Loucy (cell line): ENCODE results near the gene C7orf33.
"Not testable (repeated sequence)": the region's sequence is repeated elsewhere in the genome, so short reads cannot be mapped to it uniquely, and the experiment has no call there.

ENCODE experiments used
- EZH2phosphoT487 ChIP-seq: fragments of 200-600 bp; IDR thresholded peaks from 2 replicates; pipeline ENCODE4 v1.6.1; 2018; ENCODE audit warnings: antibody characterized with exemption, mild to moderate bottlenecking, moderate library complexity, borderline replicate concordance
- TF ChIP-seq, protein P1 (sequence below): fragments of 200-600 bp; sonication (generic); conservative IDR thresholded peaks from 2 replicates; pipeline ENCODE4 v1.5.1; 2014; ENCODE audit warnings: mild to moderate bottlenecking, antibody characterized with exemption, low read length

DNA sequence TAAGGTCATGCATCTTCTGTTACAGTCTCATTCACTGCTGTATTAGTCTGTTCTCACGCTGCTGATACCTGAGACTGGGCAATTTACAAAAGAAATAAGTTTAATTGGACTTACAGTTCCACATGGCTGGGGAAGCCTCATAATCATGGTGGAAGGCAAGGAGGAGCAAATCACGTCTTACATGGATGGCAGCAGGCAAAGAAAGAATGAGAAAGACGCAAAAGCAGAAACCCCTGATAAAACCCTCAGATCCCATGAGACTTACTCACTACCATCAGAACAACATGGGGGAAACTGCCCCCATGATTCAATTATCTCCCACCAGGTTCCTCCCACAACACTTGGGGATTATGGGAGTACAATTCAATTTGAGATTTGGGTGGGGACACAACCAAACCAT lies 5.8 kb downstream of the C7orf33 start:
- TF ChIP-seq, protein P1, sequence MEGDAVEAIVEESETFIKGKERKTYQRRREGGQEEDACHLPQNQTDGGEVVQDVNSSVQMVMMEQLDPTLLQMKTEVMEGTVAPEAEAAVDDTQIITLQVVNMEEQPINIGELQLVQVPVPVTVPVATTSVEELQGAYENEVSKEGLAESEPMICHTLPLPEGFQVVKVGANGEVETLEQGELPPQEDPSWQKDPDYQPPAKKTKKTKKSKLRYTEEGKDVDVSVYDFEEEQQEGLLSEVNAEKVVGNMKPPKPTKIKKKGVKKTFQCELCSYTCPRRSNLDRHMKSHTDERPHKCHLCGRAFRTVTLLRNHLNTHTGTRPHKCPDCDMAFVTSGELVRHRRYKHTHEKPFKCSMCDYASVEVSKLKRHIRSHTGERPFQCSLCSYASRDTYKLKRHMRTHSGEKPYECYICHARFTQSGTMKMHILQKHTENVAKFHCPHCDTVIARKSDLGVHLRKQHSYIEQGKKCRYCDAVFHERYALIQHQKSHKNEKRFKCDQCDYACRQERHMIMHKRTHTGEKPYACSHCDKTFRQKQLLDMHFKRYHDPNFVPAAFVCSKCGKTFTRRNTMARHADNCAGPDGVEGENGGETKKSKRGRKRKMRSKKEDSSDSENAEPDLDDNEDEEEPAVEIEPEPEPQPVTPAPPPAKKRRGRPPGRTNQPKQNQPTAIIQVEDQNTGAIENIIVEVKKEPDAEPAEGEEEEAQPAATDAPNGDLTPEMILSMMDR, result not testable (repeated sequence)
- TF ChIP-seq EZH2phosphoT487, result not testable (repeated sequence)
